Measurements from ENCODE around the gene ZNF784. TPM values are rescaled to one million over a fixed set of nuclear protein-coding genes. Genes with fewer than 3 reads are reported as not detected.
"Not testable (repeated sequence)": the region's sequence is repeated elsewhere in the genome, so short reads cannot be mapped to it uniquely, and the experiment has no call there.

ZNF784 gene
- total RNA-seq, 2 donors from 2014 or later = 2.6 to 4.5 TPM

DNA sequence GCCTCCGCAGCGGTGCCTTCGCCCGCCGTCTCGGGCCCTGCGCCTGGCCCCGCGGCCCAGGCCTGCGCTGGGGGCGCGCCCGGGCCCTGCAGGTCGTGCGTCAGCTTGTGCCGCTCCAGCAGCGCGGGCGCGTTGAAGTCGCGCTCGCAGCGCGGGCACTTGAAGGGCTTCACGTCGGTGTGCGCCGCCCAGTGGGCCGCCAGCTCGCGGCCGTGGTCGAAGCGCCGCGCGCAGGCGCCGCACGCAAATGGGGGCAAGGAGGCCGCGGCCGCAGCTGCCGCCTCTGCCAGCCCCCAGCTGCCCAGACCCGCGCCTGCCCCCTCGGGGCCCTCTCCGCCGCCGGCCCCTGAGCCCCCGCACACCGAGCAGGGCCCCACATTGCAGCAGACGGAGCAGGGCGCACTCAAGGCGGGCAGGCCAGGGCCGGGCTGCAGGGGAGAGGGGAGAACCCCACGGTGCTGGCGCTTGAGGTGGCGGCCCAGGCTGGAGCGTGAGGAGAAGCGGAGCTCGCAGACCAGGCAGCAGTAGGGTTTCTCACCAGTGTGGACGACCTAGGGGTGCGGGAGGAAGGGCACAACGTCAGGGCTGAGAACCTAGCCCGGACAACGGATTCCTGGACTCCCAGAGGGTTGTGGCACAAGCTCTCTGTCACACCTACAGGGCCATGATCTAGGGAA, 31.1 kb downstream of the ZNF784 start:
- peaks cover 3% of the 10 kb centered on the region for H3K9me3 Mint-ChIP-seq
- H3K36me3 Mint-ChIP-seq = peaks cover 13% of the 10 kb centered on the region
- DNase-seq (ENCODE audit: low spot score) (no peak), ATAC-seq (no peak)
- peaks cover 0 to 6% of the 10 kb centered on the region in 2 donors for H3K27me3 Mint-ChIP-seq
- H3K27ac Mint-ChIP-seq = no peak overlapping the region
- no peak overlapping the region for H3K4me3 Mint-ChIP-seq
- peaks cover under 1 to 7% of the 10 kb centered on the region in 2 donors for H3K4me1 Mint-ChIP-seq (ENCODE audit: low read depth in 2 of 2)

DNA sequence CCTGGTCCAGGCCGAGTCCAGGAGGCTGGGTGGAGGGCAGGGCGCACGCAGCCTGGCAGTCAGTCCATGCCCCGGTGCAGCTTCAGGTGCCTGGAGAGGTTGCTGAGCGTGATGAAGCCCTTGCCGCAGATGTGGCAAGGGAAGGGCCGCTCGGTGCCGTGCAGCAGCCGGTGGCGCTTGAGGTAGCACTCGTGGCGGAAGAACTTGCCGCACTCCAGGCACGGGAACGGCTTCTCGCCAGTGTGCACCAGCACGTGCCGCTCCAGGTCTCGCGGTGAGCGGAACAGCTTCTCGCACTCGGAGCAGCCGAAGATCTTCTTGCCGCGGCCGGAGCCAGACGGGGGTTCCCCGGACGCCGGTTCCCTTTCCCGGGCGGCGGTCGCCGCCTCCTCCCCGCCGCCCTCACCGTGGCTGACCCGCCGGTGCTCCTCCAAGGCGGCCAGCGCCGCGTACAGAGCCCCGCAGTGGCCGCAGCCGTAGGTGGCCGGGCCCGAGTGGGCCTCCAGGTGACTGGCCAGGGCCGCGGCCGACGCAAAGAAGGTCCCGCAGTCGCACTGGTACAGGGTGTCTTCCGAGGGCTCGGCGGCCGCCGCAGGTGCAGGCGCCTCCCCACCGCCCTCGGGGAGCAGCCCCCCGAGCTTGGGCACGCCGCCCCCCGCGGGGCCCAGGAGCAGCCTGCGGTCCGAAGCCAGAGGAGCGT, 31.8 kb downstream of the ZNF784 start:
- no peak overlapping the region for H3K27ac Mint-ChIP-seq
- H3K4me1 Mint-ChIP-seq (ENCODE audit: low read depth in 2 of 2) = peaks cover 0 to 4% of the 10 kb centered on the region in 2 donors
- H3K9me3 Mint-ChIP-seq = peaks cover 3% of the 10 kb centered on the region
- no peak for ATAC-seq
- DNase-seq (ENCODE audit: low spot score) = no peak
- peaks cover 0 to 6% of the 10 kb centered on the region in 2 donors for H3K27me3 Mint-ChIP-seq
- peaks cover 13% of the 10 kb centered on the region for H3K36me3 Mint-ChIP-seq
- no peak overlapping the region for H3K4me3 Mint-ChIP-seq

GRCh38 chr19:55591555-55591954, 32.8 kb downstream of the ZNF784 start:
- no peak for ATAC-seq
- peaks cover 0 to 3% of the 10 kb centered on the region in 2 donors for H3K4me1 Mint-ChIP-seq (ENCODE audit: low read depth in 2 of 2)

GRCh38 chr19:55590617-55591016, 33.7 kb downstream of the ZNF784 start:
- Mint-ChIP-seq H3K27me3 (peaks cover 1 to 6% of the 10 kb centered on the region in 2 donors), H3K36me3 (peaks cover 10% of the 10 kb centered on the region), H3K27ac (no peak overlapping the region), H3K4me3 (no peak overlapping the region), H3K4me1 (ENCODE audit: low read depth in 2 of 2) (peaks cover 1 to 5% of the 10 kb centered on the region in 2 donors), H3K9me3 (peaks cover 3% of the 10 kb centered on the region)
- ATAC-seq (no peak), DNase-seq (ENCODE audit: low spot score) (no peak)

More at GRCh38 chr19:55591555-55591954, 32.8 kb downstream of the ZNF784 start:
- Mint-ChIP-seq H3K4me3 (no peak overlapping the region), H3K27ac (no peak overlapping the region), H3K36me3 (peaks cover 13% of the 10 kb centered on the region), H3K27me3 (peaks cover 0 to 6% of the 10 kb centered on the region in 2 donors), H3K9me3 (peaks cover 3% of the 10 kb centered on the region)
- DNase-seq (ENCODE audit: low spot score) = no peak

GRCh38 chr19:55590109-55590508, 34.3 kb downstream of the ZNF784 start:
- Mint-ChIP-seq H3K27me3 (peaks cover 6 to 11% of the 10 kb centered on the region in 2 donors), H3K4me1 (ENCODE audit: low read depth in 2 of 2) (peaks cover 6 to 9% of the 10 kb centered on the region in 2 donors), H3K9me3 (peaks cover 3% of the 10 kb centered on the region), H3K4me3 (no peak overlapping the region), H3K36me3 (peaks cover 4% of the 10 kb centered on the region), H3K27ac (no peak overlapping the region)
- DNase-seq (ENCODE audit: low spot score) (no peak), ATAC-seq (no peak)

DNA sequence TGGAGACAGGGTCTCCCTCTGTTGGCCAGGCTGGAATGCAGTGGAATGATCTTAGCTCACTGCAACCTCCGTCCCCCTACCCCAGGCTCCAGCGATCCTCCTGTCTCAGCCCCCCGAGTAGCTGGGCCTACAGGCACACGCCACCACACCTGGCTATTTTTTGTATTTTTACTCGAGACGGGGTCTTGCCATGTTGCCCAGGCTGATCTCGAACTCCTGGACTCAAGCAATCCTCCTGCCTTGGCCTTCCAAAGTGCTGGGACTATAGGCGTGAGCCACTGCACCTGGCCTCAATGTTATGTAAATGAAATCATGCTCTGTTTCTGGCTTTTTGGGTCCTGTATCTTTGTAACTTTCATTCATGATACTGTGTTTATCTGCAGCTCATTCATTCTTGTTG, 35.6 kb downstream of the ZNF784 start:
- Mint-ChIP-seq H3K4me1 (ENCODE audit: low read depth in 2 of 2) (peaks cover 7 to 9% of the 10 kb centered on the region in 2 donors), H3K4me3 (no peak overlapping the region), H3K27ac (no peak overlapping the region), H3K36me3 (no peaks in the 10 kb centered on the region), H3K27me3 (peaks cover 8 to 14% of the 10 kb centered on the region in 2 donors), H3K9me3 (no peaks in the 10 kb centered on the region)
- DNase-seq (ENCODE audit: low spot score) = no peak
- ATAC-seq = no peak

DNA sequence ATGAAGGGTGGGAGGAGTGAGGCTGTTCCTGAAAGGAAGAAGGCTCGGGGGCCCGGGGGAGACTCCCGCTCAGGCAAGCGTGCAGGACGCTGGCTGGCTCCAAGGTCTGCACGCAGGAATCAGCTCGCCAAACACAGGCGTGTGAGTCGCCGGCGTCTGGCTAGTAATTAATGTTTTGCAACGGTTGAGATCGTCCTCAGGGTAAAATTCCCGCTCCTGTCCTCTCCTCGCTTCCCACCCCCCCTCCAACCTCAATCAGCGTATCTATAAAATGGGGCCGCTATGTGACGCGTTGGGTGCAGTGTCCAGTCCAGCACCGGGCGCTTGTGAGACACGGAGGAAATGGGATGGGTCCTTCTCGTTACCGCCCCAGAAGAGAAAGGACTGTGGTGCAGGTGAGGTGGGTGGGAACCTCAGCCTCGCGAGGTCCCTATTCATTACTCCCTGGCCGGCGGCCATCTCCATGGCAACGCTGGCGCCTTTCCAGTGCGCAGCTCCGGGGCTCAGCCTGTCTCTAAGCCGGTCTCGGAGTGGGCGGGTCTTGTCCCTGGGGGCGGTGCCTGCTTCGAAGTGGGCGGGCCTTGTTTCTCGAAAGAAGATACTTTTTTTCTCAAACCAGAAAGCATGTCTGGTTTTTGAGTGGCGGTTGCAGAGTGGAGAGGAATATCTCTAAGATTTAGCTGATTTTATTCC, 37.2 kb downstream of the ZNF784 start:
- H3K4me1 Mint-ChIP-seq (ENCODE audit: low read depth in 2 of 2) = peaks cover 8 to 9% of the 10 kb centered on the region in 2 donors
- peak overlapping the region; percentile 61 for H3K4me3 Mint-ChIP-seq
- H3K27ac Mint-ChIP-seq = no peak overlapping the region
- peak; percentile 91 for DNase-seq (ENCODE audit: low spot score)
- no peaks in the 10 kb centered on the region for H3K36me3 Mint-ChIP-seq
- H3K27me3 Mint-ChIP-seq = peaks cover 8 to 14% of the 10 kb centered on the region in 2 donors
- H3K9me3 Mint-ChIP-seq = no peaks in the 10 kb centered on the region
- peak; percentile 98 to 99 for ATAC-seq

GRCh38 chr19:55585658-55586339, 38.6 kb downstream of the ZNF784 start:
- ATAC-seq (no peak), DNase-seq (ENCODE audit: low spot score) (no peak)
- Mint-ChIP-seq H3K36me3 (no peaks in the 10 kb centered on the region), H3K27ac (no peak overlapping the region), H3K27me3 (peaks cover 8 to 14% of the 10 kb centered on the region in 2 donors), H3K4me3 (peak overlapping the region; percentile 37), H3K4me1 (ENCODE audit: low read depth in 2 of 2) (peaks cover 18 to 20% of the 10 kb centered on the region in 2 donors), H3K9me3 (no peaks in the 10 kb centered on the region)

GRCh38 chr19:55584871-55585270, 39.5 kb downstream of the ZNF784 start:
- H3K27ac Mint-ChIP-seq = peak overlapping the region in 1 of 2 donors; percentile 35
- peaks cover 8 to 11% of the 10 kb centered on the region in 2 donors for H3K27me3 Mint-ChIP-seq
- no peak for DNase-seq (ENCODE audit: low spot score)
- peaks cover 19 to 23% of the 10 kb centered on the region in 2 donors for H3K4me1 Mint-ChIP-seq (ENCODE audit: low read depth in 2 of 2)
- no peaks in the 10 kb centered on the region for H3K9me3 Mint-ChIP-seq
- ATAC-seq = no peak
- no peaks in the 10 kb centered on the region for H3K36me3 Mint-ChIP-seq
- H3K4me3 Mint-ChIP-seq = peak overlapping the region; percentile 37

- H3K9me3 Mint-ChIP-seq; ATAC-seq; H3K27me3 Mint-ChIP-seq; DNase-seq (ENCODE audit: low spot score); H3K4me3 Mint-ChIP-seq; H3K36me3 Mint-ChIP-seq: not testable (repeated sequence)
- peaks cover 24 to 28% of the 10 kb centered on the region in 2 donors for H3K4me1 Mint-ChIP-seq (ENCODE audit: low read depth in 2 of 2)
- peak overlapping the region in 1 of 2 donors; percentile 35 for H3K27ac Mint-ChIP-seq
Measured at GRCh38 chr19:55583897-55584296, 40.5 kb downstream of the ZNF784 start.

DNA sequence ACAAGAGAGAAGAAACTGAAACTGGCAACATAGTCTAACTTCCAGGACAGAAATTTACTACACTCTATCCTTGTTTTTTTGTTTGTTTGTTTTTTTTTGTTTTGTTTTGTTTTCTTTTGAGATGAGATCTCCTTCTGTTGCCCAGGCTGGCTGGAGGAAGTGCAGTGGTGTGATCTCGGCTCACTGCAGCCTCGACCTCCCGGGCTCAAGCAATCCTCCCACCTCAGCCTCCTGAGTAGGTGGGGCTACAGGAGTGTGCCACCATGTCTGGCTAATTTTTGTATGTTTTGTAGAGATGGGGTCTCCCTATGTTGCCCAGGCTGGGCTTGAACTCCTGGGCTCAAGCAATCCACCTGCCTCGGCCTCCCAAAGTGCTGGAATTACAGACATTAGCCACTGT, 42.1 kb downstream of the ZNF784 start:
- H3K27me3 Mint-ChIP-seq; ATAC-seq; H3K9me3 Mint-ChIP-seq; H3K36me3 Mint-ChIP-seq; DNase-seq (ENCODE audit: low spot score); H3K4me3 Mint-ChIP-seq; H3K27ac Mint-ChIP-seq: not testable (repeated sequence)
- peaks cover 24 to 28% of the 10 kb centered on the region in 2 donors for H3K4me1 Mint-ChIP-seq (ENCODE audit: low read depth in 2 of 2)

GRCh38 chr19:55581823-55582223, 42.5 kb downstream of the ZNF784 start:
- ATAC-seq (no peak), DNase-seq (ENCODE audit: low spot score) (no peak)
- H3K4me3 Mint-ChIP-seq = no peak overlapping the region
- H3K36me3 Mint-ChIP-seq = no peaks in the 10 kb centered on the region
- H3K4me1 Mint-ChIP-seq (ENCODE audit: low read depth in 2 of 2) = peaks cover 24 to 28% of the 10 kb centered on the region in 2 donors
- peaks cover 8% of the 10 kb centered on the region in 2 donors for H3K27me3 Mint-ChIP-seq
- H3K9me3 Mint-ChIP-seq = no peaks in the 10 kb centered on the region
- H3K27ac Mint-ChIP-seq = no peak overlapping the region

GRCh38 chr19:55581145-55581822, 43.1 kb downstream of the ZNF784 start:
- no peak for ATAC-seq
- no peak for DNase-seq (ENCODE audit: low spot score)
- H3K27ac Mint-ChIP-seq = peak overlapping the region; percentile 31 to 73
- H3K9me3 Mint-ChIP-seq = no peaks in the 10 kb centered on the region
- H3K4me3 Mint-ChIP-seq = peak overlapping the region; percentile 89
- peaks cover 8% of the 10 kb centered on the region in 2 donors for H3K27me3 Mint-ChIP-seq
- peaks cover 23 to 28% of the 10 kb centered on the region in 2 donors for H3K4me1 Mint-ChIP-seq (ENCODE audit: low read depth in 2 of 2)
- no peaks in the 10 kb centered on the region for H3K36me3 Mint-ChIP-seq

Data from natural killer cell treated with Interleukin-12 subunit alpha and Interleukin-12 subunit beta and Interleukin-15 and Interleukin-18, amount 100 ng/mL, for 72 hours (primary cell).